DND-41 (cell line): ENCODE measurements around the gene SNUPN.

Experiments
- ATAC-seq: fragments of 200-7000 bp; cut with Tn5 transposase; 3 replicates; pipeline ENCODE4 v1.9.1; 2021; ENCODE audit warnings: low read depth; ENCODE audit not compliant: insufficient read depth
- DNase-seq: peaks from one replicate; pipeline ENCODE4 v3.0.0-alpha.2; 2020
- H2AFZ ChIP-seq: 2 replicates; pipeline ENCODE4 v1.6.0; 2012; ENCODE audit warnings: low read depth, low read length
- H3K27ac ChIP-seq: 2 replicates; pipeline ENCODE4 v1.5.1; 2012; ENCODE audit warnings: low read length, inconsistent platforms
- H3K27me3 ChIP-seq: fragments of 200-600 bp; sonication (generic); 2 replicates; pipeline ENCODE4 v1.6.0; 2012; ENCODE audit warnings: low read length, mild to moderate bottlenecking, inconsistent platforms; ENCODE audit not compliant: insufficient read depth, poor library complexity
- H3K36me3 ChIP-seq: 2 replicates; pipeline ENCODE4 v1.5.1; 2012; ENCODE audit warnings: low read length, inconsistent platforms; ENCODE audit not compliant: insufficient read depth
- H3K4me1 ChIP-seq: 2 replicates; pipeline ENCODE4 v1.5.1; 2012; ENCODE audit warnings: mild to moderate bottlenecking, low read length; ENCODE audit not compliant: insufficient read depth
- H3K4me2 ChIP-seq: 2 replicates; pipeline ENCODE4 v1.6.0; 2012; ENCODE audit warnings: mild to moderate bottlenecking, moderate library complexity, low read length, inconsistent platforms; ENCODE audit not compliant: insufficient read depth
- H3K4me3 ChIP-seq, 2 experiments: fragments of 200-600 bp in 1 of 2; shearing (Covaris generic) in 1 of 2; 2 replicates each; pipeline ENCODE4 v1.5.1; 2012 to 2016; ENCODE audit warnings: inconsistent platforms in 2 of 2, low read length in 2 of 2, mild to moderate bottlenecking in 2 of 2, low read depth in 1 of 2, moderate library complexity in 1 of 2
- H3K79me2 ChIP-seq: 2 replicates; pipeline ENCODE4 v1.6.0; 2012; ENCODE audit warnings: low read length, inconsistent platforms; ENCODE audit not compliant: insufficient read depth
- H3K9ac ChIP-seq: 2 replicates; pipeline ENCODE4 v1.6.0; 2012; ENCODE audit warnings: low read depth, mild to moderate bottlenecking, inconsistent platforms, low read length, moderate library complexity
- H3K9me3 ChIP-seq: 2 replicates; pipeline ENCODE4 v1.5.1; 2012; ENCODE audit warnings: low read length, moderate library complexity, mild to moderate bottlenecking, inconsistent platforms; ENCODE audit not compliant: insufficient read depth, severe bottlenecking
- H4K20me1 ChIP-seq: 2 replicates; pipeline ENCODE4 v1.6.0; 2012; ENCODE audit warnings: low read length; ENCODE audit not compliant: insufficient read depth
- CTCF ChIP-seq: IDR thresholded peaks from 2 replicates; pipeline ENCODE4 v1.5.1; 2012; ENCODE audit warnings: borderline replicate concordance, low read length, moderate library complexity, mild to moderate bottlenecking; ENCODE audit not compliant: poor library complexity, severe bottlenecking; ENCODE audit errors: extremely low read depth
- EZH2 ChIP-seq: IDR thresholded peaks from 3 replicates; pipeline ENCODE4 v1.6.1; 2012; ENCODE audit warnings: borderline replicate concordance, low read depth, mild to moderate bottlenecking, moderate library complexity, low read length, inconsistent platforms; ENCODE audit not compliant: severe bottlenecking

The SNUPN gene

DNA sequence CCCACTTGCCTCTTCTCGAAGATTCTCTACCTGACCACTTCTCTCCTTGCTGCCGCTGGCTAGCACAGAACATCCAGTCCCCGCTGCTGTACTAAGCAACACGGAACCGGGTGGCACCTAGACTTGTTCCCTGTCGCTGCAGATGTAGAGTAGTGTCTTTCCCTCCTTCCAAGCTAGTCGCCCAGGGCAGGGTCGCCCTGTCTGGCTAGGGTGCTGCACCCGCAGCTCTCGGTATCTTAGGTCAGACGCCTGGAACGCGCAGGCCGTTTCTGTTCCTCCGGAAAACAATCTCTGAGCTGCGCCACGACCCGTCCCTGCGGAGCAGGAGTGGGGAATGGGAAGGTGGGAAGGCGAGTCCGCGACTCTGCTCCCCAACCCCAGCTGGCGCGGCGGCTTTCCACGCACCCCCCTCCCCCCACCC is 21.4 kb upstream of the SNUPN start:
- H3K27me3 ChIP-seq: peaks cover 11% of the 10 kb centered on the region
- DNase-seq (peak; percentile 8), ATAC-seq (peak; percentile 40)
- no peaks in the 10 kb centered on the region for H3K9me3 ChIP-seq
- no peaks in the 10 kb centered on the region for H4K20me1 ChIP-seq
- peak overlapping the region; percentile 58 to 74; a peak in 3 of 4 replicates for H3K4me3 ChIP-seq
- H3K4me2 ChIP-seq: peak overlapping the region; percentile 98
- H3K4me1 ChIP-seq: peaks cover 16% of the 10 kb centered on the region
- TF ChIP-seq EZH2: no peak
- no peak for TF ChIP-seq CTCF
- peak overlapping the region; percentile 68 for H3K9ac ChIP-seq
- H3K27ac ChIP-seq: peak overlapping the region; percentile 56; the same call in 1 of the 2 replicates
- peak overlapping the region; percentile 94 for H2AFZ ChIP-seq
- no peaks in the 10 kb centered on the region for H3K36me3 ChIP-seq
- H3K79me2 ChIP-seq: no peaks in the 10 kb centered on the region

DNA sequence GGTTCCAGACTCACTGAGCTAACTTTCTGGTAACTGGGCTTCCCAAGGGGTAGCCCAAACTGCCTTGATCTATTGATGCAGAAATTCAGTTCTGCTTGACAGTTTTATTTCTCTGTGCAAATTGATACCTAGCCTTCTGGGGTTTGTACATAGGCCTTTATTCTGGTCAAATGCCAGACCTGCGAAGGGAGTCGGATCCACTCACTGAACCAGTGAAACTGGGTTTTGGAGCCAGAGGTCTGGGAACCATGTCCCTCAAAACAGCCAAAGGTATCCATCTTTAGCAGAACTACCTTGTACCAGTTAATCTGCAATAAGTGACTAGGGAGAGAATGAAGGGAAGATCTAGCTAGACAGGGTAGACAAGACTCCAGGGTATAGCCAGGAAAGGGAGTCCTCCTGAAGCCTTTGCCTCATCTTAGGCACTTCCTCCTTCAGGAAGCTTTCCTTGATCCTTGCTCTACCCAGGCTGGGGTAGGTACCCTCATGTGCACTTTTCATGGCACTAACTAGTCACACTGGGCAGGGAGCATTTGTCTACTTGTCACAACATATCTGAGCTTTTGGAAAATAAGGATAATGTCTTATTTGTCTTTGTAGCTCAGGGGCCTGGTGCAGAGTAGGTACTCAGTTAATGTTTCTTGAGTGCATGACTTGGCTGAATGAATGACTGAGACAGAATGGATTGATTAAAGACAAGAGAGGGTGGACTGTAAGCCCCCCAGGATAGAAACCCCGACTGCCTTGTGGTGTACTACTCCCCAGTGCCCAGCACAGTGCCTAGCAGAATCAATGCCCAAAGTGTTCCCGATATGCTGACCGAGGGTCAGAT is 20.8 kb upstream of the SNUPN start:
- DNase-seq: no peak
- peak overlapping the region; percentile 56; the same call in 1 of the 2 replicates for H3K27ac ChIP-seq
- H3K9ac ChIP-seq: peak overlapping the region; percentile 68

GRCh38 chr15:75644376-75644775 is 18.9 kb upstream of the SNUPN start:
- no peak overlapping the region for H2AFZ ChIP-seq
- H3K9ac ChIP-seq: no peak overlapping the region
- H3K27me3 ChIP-seq: peaks cover 11% of the 10 kb centered on the region
- TF ChIP-seq CTCF (no peak), EZH2 (no peak)
- ATAC-seq: no peak
- no peaks in the 10 kb centered on the region for H3K9me3 ChIP-seq
- peaks cover 6% of the 10 kb centered on the region for H3K79me2 ChIP-seq
- no peak overlapping the region for H3K4me3 ChIP-seq
- no peak overlapping the region for H3K4me2 ChIP-seq
- H4K20me1 ChIP-seq: 0 out of 2 replicates have a peak, but pooled peaks cover 2% of the 10 kb centered on the region
- no peak for DNase-seq
- H3K36me3 ChIP-seq: no peaks in the 10 kb centered on the region; the same call in 1 of the 2 replicates
- peaks cover 27% of the 10 kb centered on the region for H3K4me1 ChIP-seq
- H3K27ac ChIP-seq: no peak overlapping the region

More for the DNA sequence above, 20.8 kb upstream of the SNUPN start:
- Histone ChIP-seq H3K27me3 (peaks cover 11% of the 10 kb centered on the region), H3K79me2 (no peaks in the 10 kb centered on the region), H3K9me3 (no peaks in the 10 kb centered on the region), H3K4me3 (peak overlapping the region in 1 of 2 experiments; percentile 74; a peak in 2 of 4 replicates), H3K4me2 (peak overlapping the region; percentile 98), H2AFZ (peak overlapping the region; percentile 94), H3K36me3 (no peaks in the 10 kb centered on the region), H3K4me1 (peaks cover 20% of the 10 kb centered on the region), H4K20me1 (no peaks in the 10 kb centered on the region)
- ATAC-seq: no peak
- TF ChIP-seq EZH2 (no peak), CTCF (no peak)
